GM19240 (cell line): Measurements from ENCODE around the gene SMARCAD1.

Source experiments
- DNase-seq: peaks from one replicate; pipeline ENCODE4 v3.0.0; 2011; ENCODE audit warnings: low spot score; ENCODE audit not compliant: insufficient read length

The SMARCAD1 gene

DNA sequence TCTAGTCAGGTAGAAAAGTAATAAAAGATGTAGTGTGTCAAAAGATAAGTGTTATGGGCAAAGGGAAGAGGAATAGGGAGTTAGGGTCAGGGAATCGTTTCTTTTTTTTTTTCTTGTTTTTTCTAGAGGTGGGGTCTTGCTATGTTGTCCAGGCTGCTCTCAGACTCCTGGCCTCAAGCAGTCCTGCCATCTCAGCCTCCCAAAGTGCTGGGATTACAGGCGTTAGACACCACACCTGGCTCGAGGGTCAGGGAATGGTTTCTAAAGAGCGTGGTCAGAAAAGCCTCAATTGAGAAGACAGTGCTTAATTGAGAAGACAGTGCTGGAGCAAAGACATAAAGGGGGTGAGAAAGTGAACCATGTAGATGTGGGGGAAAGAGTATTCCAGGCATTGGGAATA, 19.1 kb downstream of the SMARCAD1 start:
- DNase-seq: no peak

- DNase-seq: no peak
Measured at GRCh38 chr4:94228493-94229216, 21.0 kb downstream of the SMARCAD1 start.

- no peak for DNase-seq
Measured at GRCh38 chr4:94232519-94232918, 24.9 kb downstream of the SMARCAD1 start.

GRCh38 chr4:94235825-94236224, 28.2 kb downstream of the SMARCAD1 start:
- no peak for DNase-seq

GRCh38 chr4:94237271-94237670, 29.6 kb downstream of the SMARCAD1 start:
- DNase-seq: no peak

- DNase-seq: no peak
Measured at GRCh38 chr4:94238160-94238559, 30.5 kb downstream of the SMARCAD1 start.

DNA sequence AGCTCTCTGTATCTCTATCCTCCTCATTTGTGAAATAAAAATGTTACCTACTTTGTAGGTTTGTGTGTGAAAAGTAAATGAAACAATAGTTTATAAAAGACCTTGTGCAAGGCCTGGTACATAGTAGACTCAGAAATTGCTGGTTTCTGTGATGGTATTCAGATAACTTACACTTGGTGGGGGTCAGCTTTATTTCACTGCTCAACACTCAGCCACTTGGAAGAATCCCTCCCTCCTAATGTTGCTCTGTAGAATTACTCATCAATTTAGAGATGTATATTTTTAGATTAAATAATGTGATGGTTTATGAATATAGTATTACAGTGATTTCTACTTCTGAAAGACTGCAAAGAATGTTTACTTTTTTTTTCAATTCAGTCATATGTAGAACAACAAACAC, 32.7 kb downstream of the SMARCAD1 start:
- no peak for DNase-seq

GRCh38 chr4:94244087-94244828, 36.6 kb downstream of the SMARCAD1 start:
- DNase-seq: no peak

- no peak for DNase-seq
Measured at GRCh38 chr4:94244829-94245185, 37.1 kb downstream of the SMARCAD1 start.

DNA sequence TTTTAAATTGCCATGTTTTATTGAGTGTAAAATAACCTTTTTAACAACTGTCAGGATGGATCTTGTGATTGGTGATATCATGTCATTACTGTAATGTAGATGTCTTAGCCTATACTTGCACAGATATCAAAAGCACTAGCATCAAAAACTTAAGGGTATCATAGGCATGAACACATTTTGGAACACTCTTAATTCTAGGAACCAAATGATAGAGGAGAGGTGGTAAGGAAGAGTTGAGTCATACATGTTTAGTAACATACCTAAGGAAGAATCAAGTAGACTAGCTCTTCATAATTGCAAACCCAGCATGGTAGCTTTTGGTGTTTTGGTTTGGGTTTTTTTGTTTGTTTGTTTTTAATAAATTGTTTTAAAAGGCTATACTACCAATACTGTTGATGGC, 43.4 kb downstream of the SMARCAD1 start:
- DNase-seq: no peak

DNA sequence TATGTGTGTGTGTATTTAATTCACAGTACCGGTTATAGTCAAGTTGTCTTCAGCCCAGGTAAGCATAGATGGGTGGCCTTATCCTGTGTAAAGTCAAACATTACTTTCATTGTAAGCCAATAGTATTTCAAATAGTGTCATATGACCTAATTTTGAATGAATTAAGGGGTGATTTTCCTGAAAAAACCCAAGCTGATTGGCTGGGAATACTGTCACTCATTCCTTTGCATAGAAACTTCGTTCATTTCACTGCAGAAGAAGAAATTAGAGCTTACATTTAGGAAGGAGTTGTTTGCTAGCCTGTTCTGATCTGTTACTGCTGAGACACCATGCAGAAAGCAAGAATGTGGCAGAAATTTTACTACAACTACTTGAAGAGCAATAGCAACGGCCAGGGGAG, 45.4 kb downstream of the SMARCAD1 start:
- DNase-seq: no peak

- no peak for DNase-seq
Measured at GRCh38 chr4:94256144-94256783, 48.6 kb downstream of the SMARCAD1 start.

DNA sequence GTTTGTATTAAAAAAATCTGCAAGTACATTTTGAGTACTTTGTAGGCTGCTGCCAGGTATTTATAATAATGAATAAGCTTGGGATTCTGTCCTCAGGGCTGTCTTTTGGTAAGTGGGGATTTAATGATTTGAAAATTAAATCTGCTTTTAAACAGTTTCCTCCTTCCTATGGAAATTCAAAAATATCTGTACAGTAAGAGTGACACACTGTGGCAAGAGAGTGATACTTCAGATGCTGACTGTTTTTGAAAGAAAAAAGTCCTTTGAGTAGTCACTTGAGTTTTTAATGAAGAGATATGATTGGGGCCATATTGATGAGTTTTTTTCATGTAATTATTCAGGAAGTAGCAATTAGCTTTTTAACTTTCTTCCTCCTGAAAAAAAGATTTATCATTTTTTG, 49.2 kb downstream of the SMARCAD1 start:
- DNase-seq: no peak

GRCh38 chr4:94262163-94263016, 54.7 kb downstream of the SMARCAD1 start:
- DNase-seq: no peak

DNA sequence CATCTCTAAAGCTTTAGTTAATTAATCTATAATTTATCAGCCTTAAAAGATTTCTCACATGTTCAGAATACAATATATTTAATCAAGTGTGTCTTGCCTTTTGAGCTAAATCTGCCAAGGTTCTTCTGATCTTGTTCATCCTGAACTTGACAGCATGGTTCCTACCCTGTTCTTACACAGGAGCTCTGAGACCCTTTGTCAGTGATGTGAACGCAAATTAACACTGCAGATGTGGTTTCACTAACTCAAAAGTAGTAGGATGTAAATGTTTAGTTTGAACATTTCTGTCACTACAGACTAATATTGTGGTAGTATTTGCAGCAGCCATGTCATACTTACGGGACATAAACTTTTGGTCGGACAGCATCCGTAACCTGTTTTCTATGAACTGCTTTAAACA, 59.4 kb downstream of the SMARCAD1 start:
- no peak for DNase-seq

DNA sequence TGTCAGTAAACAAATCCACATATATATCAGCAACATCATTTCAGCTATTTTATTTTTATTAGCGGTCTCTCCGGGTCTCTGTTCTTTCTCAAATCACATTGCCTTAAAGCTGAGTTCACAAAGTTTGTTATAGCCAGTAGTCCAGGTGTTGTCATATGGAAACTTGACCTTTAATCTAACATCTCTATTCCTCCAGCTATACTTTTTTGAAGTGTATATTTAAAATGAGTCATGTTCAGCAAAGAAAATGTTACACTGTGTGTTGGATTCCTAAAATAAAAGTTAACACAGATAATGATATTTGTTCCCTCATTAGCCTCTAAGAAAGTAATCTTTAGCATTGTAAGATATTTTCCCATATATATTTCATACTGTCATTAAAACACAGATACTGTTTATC, 63.6 kb downstream of the SMARCAD1 start:
- DNase-seq: no peak

DNA sequence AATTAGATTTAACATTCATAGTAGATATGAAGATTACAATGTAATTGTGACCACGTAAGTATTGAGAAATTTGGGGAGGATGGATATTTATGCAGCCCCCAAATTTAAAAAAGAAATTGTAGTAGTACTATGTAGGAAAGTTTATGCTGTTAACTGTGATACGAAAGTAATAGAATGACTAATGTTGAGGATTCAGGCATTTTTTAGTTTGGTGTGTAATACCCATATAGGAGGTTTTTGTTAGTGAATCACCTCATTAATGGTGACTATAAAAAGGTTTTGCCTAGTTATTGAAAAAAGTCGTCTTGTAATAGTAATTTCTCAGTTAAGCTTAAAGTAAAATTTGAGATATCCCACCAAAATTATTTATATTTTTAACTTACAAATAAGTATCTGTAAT, 67.2 kb downstream of the SMARCAD1 start:
- DNase-seq: no peak

- DNase-seq: no peak
Measured at GRCh38 chr4:94276204-94276603, 68.5 kb downstream of the SMARCAD1 start.

- DNase-seq: no peak
Measured at GRCh38 chr4:94277534-94277933, 69.9 kb downstream of the SMARCAD1 start.

GRCh38 chr4:94278781-94279180, 71.1 kb downstream of the SMARCAD1 start:
- no peak for DNase-seq

GRCh38 chr4:94284889-94285288, 77.2 kb downstream of the SMARCAD1 start:
- no peak for DNase-seq

GRCh38 chr4:94285666-94286065, 78.0 kb downstream of the SMARCAD1 start:
- DNase-seq: no peak
